AG08395 (cell line): ENCODE data around the gene GALNS.

Experiments used
- DNase-seq: peaks from one replicate; pipeline ENCODE4 v3.0.0; 2012; ENCODE audit warnings: mixed read lengths, low spot score

GALNS gene

GRCh38 chr16:88876942-88877526 lies 20.3 kb upstream of the GALNS start:
- DNase-seq, result no peak

GRCh38 chr16:88875703-88876234 lies 19.0 kb upstream of the GALNS start:
- no peak for DNase-seq

- DNase-seq, result no peak
Observed at GRCh38 chr16:88874938-88875599, 18.3 kb upstream of the GALNS start.

- no peak for DNase-seq
Observed at GRCh38 chr16:88872650-88873331, 16.0 kb upstream of the GALNS start.

GRCh38 chr16:88871730-88872416 lies 15.1 kb upstream of the GALNS start:
- no peak for DNase-seq

- DNase-seq, result no peak
Observed at GRCh38 chr16:88871349-88871702, 14.6 kb upstream of the GALNS start.

- DNase-seq, result no peak
Observed at GRCh38 chr16:88870608-88871348, 14.0 kb upstream of the GALNS start.

- no peak for DNase-seq
Observed at GRCh38 chr16:88869673-88869980, 12.9 kb upstream of the GALNS start.

GRCh38 chr16:88868974-88869672 lies 12.4 kb upstream of the GALNS start:
- no peak for DNase-seq

- DNase-seq, result no peak
Observed at GRCh38 chr16:88867581-88868246, 11.0 kb upstream of the GALNS start.

- no peak for DNase-seq
Observed at GRCh38 chr16:88866151-88866920, 9.6 kb upstream of the GALNS start, which contains the start of gene PABPN1L. TSS of gene PABPN1L (minus strand) at chr16:88866660. CDS start at chr16:88866606, 54 bp downstream.

GRCh38 chr16:88865742-88866141 lies 9.0 kb upstream of the GALNS start:
- no peak for DNase-seq

- no peak for DNase-seq
Observed at GRCh38 chr16:88865310-88865709, 8.6 kb upstream of the GALNS start.

GRCh38 chr16:88864521-88864920 lies 7.8 kb upstream of the GALNS start:
- no peak for DNase-seq

GRCh38 chr16:88864099-88864498 lies 7.4 kb upstream of the GALNS start:
- no peak for DNase-seq

- no peak for DNase-seq
Observed at GRCh38 chr16:88863426-88863825, 6.7 kb upstream of the GALNS start.

- no peak for DNase-seq
Observed at GRCh38 chr16:88862968-88863367, 6.2 kb upstream of the GALNS start.

- DNase-seq, result no peak
Observed at GRCh38 chr16:88861359-88861758, 4.6 kb upstream of the GALNS start.

GRCh38 chr16:88859381-88860091 lies 2.8 kb upstream of the GALNS start:
- no peak for DNase-seq
